PFSK-1 (cell line): ENCODE measurements around the gene SYNE2.

Source experiments
- FOXP2 ChIP-seq: optimal IDR thresholded peaks from 2 replicates; pipeline ENCODE3; 2011; ENCODE audit warnings: borderline replicate concordance, control low read depth, inconsistent platforms; ENCODE audit not compliant: insufficient read depth; ENCODE audit errors: extremely low read length, extremely low read depth
- POLR2AphosphoS5 ChIP-seq: IDR thresholded peaks from 2 replicates; pipeline ENCODE4 v1.6.1; 2012; ENCODE audit warnings: low read depth, mild to moderate bottlenecking, control low read depth, low read length, moderate library complexity
- SIN3A ChIP-seq: IDR thresholded peaks from 2 replicates; pipeline ENCODE4 v1.6.1; 2012; ENCODE audit warnings: mild to moderate bottlenecking, low read length, moderate library complexity, borderline replicate concordance; ENCODE audit not compliant: insufficient read depth
- TAF1 ChIP-seq: IDR thresholded peaks from 2 replicates; pipeline ENCODE4 v1.6.1; 2012; ENCODE audit warnings: low read length, control low read depth, borderline replicate concordance; ENCODE audit not compliant: insufficient read depth
- TF ChIP-seq, protein P1 (sequence below), 2 experiments: IDR thresholded peaks; 2 replicates each; pipeline versions ENCODE4 v1.6.1 to v1.8.0; 2011 to 2012; ENCODE audit warnings: low read depth in 2 of 2, low read length in 2 of 2, control low read depth in 1 of 2, inconsistent platforms in 1 of 2, mild to moderate bottlenecking in 1 of 2, moderate library complexity in 1 of 2; ENCODE audit not compliant: insufficient read depth in 1 of 2

SYNE2 gene

GRCh38 chr14:64265222-64265621 is 412.4 kb downstream of the SYNE2 start:
- TF ChIP-seq POLR2AphosphoS5, result no peak
- TF ChIP-seq FOXP2, result no peak
- TF ChIP-seq TAF1, result no peak
- no peak for TF ChIP-seq SIN3A
- TF ChIP-seq, protein P1, sequence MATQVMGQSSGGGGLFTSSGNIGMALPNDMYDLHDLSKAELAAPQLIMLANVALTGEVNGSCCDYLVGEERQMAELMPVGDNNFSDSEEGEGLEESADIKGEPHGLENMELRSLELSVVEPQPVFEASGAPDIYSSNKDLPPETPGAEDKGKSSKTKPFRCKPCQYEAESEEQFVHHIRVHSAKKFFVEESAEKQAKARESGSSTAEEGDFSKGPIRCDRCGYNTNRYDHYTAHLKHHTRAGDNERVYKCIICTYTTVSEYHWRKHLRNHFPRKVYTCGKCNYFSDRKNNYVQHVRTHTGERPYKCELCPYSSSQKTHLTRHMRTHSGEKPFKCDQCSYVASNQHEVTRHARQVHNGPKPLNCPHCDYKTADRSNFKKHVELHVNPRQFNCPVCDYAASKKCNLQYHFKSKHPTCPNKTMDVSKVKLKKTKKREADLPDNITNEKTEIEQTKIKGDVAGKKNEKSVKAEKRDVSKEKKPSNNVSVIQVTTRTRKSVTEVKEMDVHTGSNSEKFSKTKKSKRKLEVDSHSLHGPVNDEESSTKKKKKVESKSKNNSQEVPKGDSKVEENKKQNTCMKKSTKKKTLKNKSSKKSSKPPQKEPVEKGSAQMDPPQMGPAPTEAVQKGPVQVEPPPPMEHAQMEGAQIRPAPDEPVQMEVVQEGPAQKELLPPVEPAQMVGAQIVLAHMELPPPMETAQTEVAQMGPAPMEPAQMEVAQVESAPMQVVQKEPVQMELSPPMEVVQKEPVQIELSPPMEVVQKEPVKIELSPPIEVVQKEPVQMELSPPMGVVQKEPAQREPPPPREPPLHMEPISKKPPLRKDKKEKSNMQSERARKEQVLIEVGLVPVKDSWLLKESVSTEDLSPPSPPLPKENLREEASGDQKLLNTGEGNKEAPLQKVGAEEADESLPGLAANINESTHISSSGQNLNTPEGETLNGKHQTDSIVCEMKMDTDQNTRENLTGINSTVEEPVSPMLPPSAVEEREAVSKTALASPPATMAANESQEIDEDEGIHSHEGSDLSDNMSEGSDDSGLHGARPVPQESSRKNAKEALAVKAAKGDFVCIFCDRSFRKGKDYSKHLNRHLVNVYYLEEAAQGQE (IDR thresholded peaks at IDR 0.05; ENCODE audit: insufficient read depth in 1 of 2, low read depth in 2 of 2, low read length in 2 of 2), result no peak

DNA sequence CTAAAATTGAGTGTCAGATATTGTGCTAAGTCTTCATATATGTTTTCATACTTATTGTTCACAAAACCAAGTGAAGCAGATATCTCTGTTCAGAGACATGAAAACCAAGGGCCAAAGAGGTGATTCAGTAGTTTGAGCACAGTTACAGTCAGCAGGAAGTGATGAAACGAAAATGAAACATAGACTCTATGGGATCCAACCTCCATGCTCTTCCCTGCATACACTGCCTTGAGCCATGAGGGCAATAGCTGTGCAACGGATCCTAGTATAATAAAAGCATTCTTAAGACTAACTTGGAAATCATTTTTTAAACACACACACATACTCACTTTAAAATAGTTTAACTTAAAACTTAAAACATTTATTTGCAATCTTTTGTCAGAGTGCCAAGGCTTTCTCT is 413.4 kb downstream of the SYNE2 start:
- TF ChIP-seq TAF1 (no peak), POLR2AphosphoS5 (no peak), FOXP2 (no peak), SIN3A (no peak)
- TF ChIP-seq, protein P1 (IDR thresholded peaks at IDR 0.05; ENCODE audit: insufficient read depth in 1 of 2, low read depth in 2 of 2, low read length in 2 of 2), result no peak

GRCh38 chr14:64272019-64272418 is 419.2 kb downstream of the SYNE2 start:
- no peak for TF ChIP-seq POLR2AphosphoS5
- TF ChIP-seq, protein P1 (IDR thresholded peaks at IDR 0.05; ENCODE audit: insufficient read depth in 1 of 2, low read depth in 2 of 2, low read length in 2 of 2), result no peak
- TF ChIP-seq SIN3A, result no peak
- no peak for TF ChIP-seq FOXP2
- no peak for TF ChIP-seq TAF1
